ENCODE results near the gene LHFPL6. TPM values are rescaled to one million over a fixed set of nuclear protein-coding genes. Genes with fewer than 3 reads are reported as not detected.

The LHFPL6 gene
- total and polyA plus RNA-seq, 10 donors = 6.9 to 49.0 (median 30.5) TPM

DNA sequence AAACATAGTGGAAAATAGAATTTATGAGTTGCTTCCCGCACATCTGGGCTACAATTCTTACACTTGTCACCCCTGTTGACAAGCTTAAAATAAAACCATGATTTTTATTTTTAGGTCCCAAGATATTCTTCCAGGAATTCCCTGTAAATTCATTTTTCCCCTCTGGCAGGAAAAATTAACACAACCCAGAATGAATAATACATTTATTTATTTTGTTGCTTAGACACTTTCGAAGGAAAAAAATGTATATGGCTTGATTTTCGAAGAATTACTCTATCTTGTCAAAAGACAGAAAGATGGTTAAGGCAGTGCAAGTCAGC lies 74.4 kb downstream of the LHFPL6 start:
- H3K36me3 ChIP-seq = no peaks in the 10 kb centered on the region
- H3K4me3 ChIP-seq = no peak overlapping the region
- no peak for DNase-seq
- intact Hi-C loops (cut with DNase I; ENCODE audit: low total_unique reads) = no loop called here
- 78 to 92% (median 90%) methylated on average over 3 of the region's 3 CpGs for WGBS, 5 donors
- TF ChIP-seq, protein P1, sequence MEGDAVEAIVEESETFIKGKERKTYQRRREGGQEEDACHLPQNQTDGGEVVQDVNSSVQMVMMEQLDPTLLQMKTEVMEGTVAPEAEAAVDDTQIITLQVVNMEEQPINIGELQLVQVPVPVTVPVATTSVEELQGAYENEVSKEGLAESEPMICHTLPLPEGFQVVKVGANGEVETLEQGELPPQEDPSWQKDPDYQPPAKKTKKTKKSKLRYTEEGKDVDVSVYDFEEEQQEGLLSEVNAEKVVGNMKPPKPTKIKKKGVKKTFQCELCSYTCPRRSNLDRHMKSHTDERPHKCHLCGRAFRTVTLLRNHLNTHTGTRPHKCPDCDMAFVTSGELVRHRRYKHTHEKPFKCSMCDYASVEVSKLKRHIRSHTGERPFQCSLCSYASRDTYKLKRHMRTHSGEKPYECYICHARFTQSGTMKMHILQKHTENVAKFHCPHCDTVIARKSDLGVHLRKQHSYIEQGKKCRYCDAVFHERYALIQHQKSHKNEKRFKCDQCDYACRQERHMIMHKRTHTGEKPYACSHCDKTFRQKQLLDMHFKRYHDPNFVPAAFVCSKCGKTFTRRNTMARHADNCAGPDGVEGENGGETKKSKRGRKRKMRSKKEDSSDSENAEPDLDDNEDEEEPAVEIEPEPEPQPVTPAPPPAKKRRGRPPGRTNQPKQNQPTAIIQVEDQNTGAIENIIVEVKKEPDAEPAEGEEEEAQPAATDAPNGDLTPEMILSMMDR (IDR thresholded peaks at IDR 0.05 in 8 of 11, conservative IDR thresholded peaks at IDR 0.05 in 3 of 11) = no peak
- TF ChIP-seq POLR2AphosphoS5 (IDR thresholded peaks at IDR 0.05) (no peak), POLR2A (IDR thresholded peaks at IDR 0.05) (no peak)
- H3K4me1 ChIP-seq = no peaks in the 10 kb centered on the region
- no peaks in the 10 kb centered on the region for H3K9me3 ChIP-seq
- no peaks in the 10 kb centered on the region for H3K27me3 ChIP-seq (replicated peaks in 1 of 7)
- no peak overlapping the region for H3K27ac ChIP-seq

DNA sequence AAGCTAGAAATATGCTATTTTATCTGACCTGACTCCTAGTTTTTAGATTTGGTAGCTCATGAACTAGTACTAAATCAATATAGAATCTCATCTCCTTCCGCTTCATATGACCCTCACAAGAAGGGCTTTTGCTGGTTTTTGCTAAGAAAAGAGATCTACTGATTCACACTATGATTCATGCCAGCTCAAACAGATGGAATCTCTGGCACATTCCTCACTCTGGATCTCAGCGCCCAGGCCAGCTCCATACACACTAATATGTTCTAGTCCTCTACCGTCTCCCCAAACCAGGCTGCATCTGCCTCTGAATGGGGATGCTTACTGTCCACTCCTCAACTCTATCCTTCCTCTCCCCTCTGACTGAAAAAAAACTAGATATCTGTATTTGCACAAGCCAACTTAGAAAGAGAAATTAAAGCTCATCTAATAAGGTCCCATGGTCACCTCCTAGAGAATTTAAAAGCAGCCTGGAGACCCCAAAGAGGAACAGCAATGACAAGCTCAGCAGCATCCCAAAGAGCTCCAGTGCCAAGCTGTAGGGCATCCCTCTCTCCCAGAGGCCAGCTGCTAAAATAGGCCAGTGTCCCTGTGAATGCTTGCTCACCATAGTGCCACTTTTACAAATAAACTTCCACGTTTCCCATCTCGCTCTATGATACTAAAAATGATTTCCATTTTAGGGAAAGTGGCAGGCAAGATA lies 74.9 kb downstream of the LHFPL6 start:
- no peak for DNase-seq
- no peaks in the 10 kb centered on the region for H3K4me1 ChIP-seq
- no peaks in the 10 kb centered on the region for H3K27me3 ChIP-seq (replicated peaks in 1 of 7)
- no peaks in the 10 kb centered on the region for H3K9me3 ChIP-seq
- no peak overlapping the region for H3K4me3 ChIP-seq
- WGBS, 5 donors = 83 to 96% (median 89%) methylated on average over 5 of the region's 5 CpGs
- H3K36me3 ChIP-seq = no peaks in the 10 kb centered on the region
- intact Hi-C loops (cut with DNase I; ENCODE audit: low total_unique reads) = no loop called here
- no peak for TF ChIP-seq POLR2A (IDR thresholded peaks at IDR 0.05)
- H3K27ac ChIP-seq = no peak overlapping the region

DNA sequence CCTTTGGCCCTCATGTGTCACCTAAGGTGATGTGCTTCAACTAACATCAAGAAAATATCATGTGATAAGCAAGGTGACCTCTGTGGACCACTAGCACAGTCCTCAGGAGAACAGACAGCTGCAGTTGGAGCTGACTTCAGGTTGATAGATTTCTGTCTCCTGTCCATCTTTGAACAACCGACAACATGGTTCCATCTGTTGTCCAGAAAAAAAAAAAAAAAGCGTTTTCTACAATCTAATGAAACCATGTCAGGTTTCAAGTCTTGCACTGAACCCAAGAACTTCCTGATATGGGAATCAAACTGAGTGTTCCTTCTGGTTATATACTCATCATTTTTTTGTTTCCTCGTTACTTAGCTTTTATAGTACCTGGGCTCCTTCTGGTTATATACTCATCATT lies 75.7 kb downstream of the LHFPL6 start:
- Histone ChIP-seq H3K27ac (no peak overlapping the region), H3K9me3 (no peaks in the 10 kb centered on the region), H3K27me3 (replicated peaks in 1 of 7) (no peaks in the 10 kb centered on the region), H3K36me3 (no peaks in the 10 kb centered on the region), H3K4me3 (no peak overlapping the region), H3K4me1 (no peaks in the 10 kb centered on the region)
- DNase-seq = no peak
- intact Hi-C loops (cut with DNase I; ENCODE audit: low total_unique reads) = no loop called here
- WGBS, 5 donors = 84 to 91% (median 86%) methylated on average over 3 of the region's 3 CpGs
- TF ChIP-seq, protein P1 (IDR thresholded peaks at IDR 0.05 in 8 of 11, conservative IDR thresholded peaks at IDR 0.05 in 3 of 11) = no peak

DNA sequence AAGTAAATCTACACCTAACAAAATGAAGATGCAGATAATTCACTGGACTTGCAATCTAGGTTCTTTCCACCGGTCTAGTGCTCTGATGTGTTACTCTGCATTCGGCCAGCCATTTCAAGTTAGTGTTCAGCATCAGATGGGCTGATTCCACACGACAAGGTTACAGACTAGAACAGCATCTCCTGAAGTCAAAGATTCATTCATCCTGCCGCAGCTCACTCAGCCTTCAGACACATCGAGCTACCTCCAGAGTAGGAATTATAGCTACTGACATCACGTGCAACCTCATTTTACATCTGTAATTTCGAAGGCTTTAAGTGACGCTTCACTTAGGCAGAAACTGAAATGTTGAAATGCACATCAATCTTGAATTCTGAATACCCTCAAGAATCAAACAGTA lies 76.5 kb downstream of the LHFPL6 start:
- no peak overlapping the region for H3K27ac ChIP-seq
- no peaks in the 10 kb centered on the region for H3K9me3 ChIP-seq
- no peak overlapping the region for H3K4me3 ChIP-seq
- intact Hi-C loops (cut with DNase I; ENCODE audit: low total_unique reads) = no loop called here
- no peaks in the 10 kb centered on the region for H3K36me3 ChIP-seq
- H3K27me3 ChIP-seq (replicated peaks in 1 of 7) = no peaks in the 10 kb centered on the region
- no peaks in the 10 kb centered on the region for H3K4me1 ChIP-seq
- 92 to 96% (median 93%) methylated on average over 8 of the region's 8 CpGs for WGBS, 5 donors
- no peak for DNase-seq
- TF ChIP-seq POLR2AphosphoS5 (IDR thresholded peaks at IDR 0.05) (no peak), POLR2A (IDR thresholded peaks at IDR 0.05) (no peak)
- TF ChIP-seq, protein P1 (IDR thresholded peaks at IDR 0.05 in 8 of 11, conservative IDR thresholded peaks at IDR 0.05 in 3 of 11) = no peak

DNA sequence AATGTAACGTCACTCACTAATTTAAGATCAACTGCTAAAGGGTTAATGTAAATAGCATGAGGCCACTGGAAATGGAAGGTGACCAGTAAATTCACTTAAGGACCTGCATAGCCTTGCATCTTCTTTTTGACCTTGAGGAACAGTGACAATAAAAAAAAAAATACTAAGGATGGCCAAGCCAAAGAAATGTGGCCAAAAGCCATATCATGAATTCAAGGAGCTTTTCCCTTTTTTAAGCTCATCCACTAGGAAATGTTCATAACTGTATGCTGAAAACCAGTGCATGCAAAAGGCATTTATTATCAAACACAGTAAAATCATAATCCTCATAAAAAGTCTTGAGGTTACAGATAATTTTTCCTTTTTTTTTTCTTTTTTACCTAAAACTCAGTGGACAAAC lies 77.5 kb downstream of the LHFPL6 start:
- Histone ChIP-seq H3K27me3 (replicated peaks in 1 of 7) (no peaks in the 10 kb centered on the region), H3K4me1 (no peaks in the 10 kb centered on the region), H3K27ac (no peak overlapping the region), H3K9me3 (no peaks in the 10 kb centered on the region), H3K36me3 (no peaks in the 10 kb centered on the region), H3K4me3 (no peak overlapping the region)
- intact Hi-C loops (cut with DNase I; ENCODE audit: low total_unique reads) = no loop called here
- 82 to 92% (median 85%) methylated on average over 1 of the region's 1 CpG for WGBS, 5 donors
- DNase-seq = no peak
- TF ChIP-seq POLR2A (IDR thresholded peaks at IDR 0.05) = no peak
- TF ChIP-seq, protein P1 (IDR thresholded peaks at IDR 0.05 in 8 of 11, conservative IDR thresholded peaks at IDR 0.05 in 3 of 11) = no peak
- no peak for TF ChIP-seq POLR2AphosphoS5 (IDR thresholded peaks at IDR 0.05)
